HG03378 (cell line): ENCODE measurements around the gene KAZN.

Experiments used
- ATAC-seq: cut with Tn5 transposase; IDR thresholded peaks from one replicate; pipeline ENCODE4 v1.9.1; 2021; ENCODE audit warnings: mild to moderate bottlenecking, moderate library complexity; ENCODE audit not compliant: unreplicated experiment

The KAZN gene

GRCh38 chr1:14924455-14925331 is 326.2 kb downstream of the KAZN start:
- ATAC-seq = no peak

GRCh38 chr1:14925336-14926136 is 327.1 kb downstream of the KAZN start:
- ATAC-seq = no peak

GRCh38 chr1:14926229-14926628 is 327.7 kb downstream of the KAZN start:
- ATAC-seq = no peak

GRCh38 chr1:14926818-14927575 is 328.5 kb downstream of the KAZN start:
- no peak for ATAC-seq

- no peak for ATAC-seq
These were observed 329.9 kb downstream of the KAZN start for GRCh38 chr1:14928412-14928811.

GRCh38 chr1:14928886-14929546 is 330.5 kb downstream of the KAZN start:
- ATAC-seq = no peak

GRCh38 chr1:14929547-14930246 is 331.2 kb downstream of the KAZN start:
- ATAC-seq = no peak

GRCh38 chr1:14930247-14930965 is 331.9 kb downstream of the KAZN start:
- ATAC-seq = no peak

- ATAC-seq = no peak
These were observed 333.7 kb downstream of the KAZN start for GRCh38 chr1:14932034-14932638.

- no peak for ATAC-seq
These were observed 336.4 kb downstream of the KAZN start for GRCh38 chr1:14934867-14935266.

GRCh38 chr1:14936815-14937214 is 338.3 kb downstream of the KAZN start:
- no peak for ATAC-seq

- ATAC-seq = no peak
These were observed 338.9 kb downstream of the KAZN start for GRCh38 chr1:14937288-14937949.

- no peak for ATAC-seq
These were observed 341.2 kb downstream of the KAZN start for GRCh38 chr1:14939527-14940284.

- no peak for ATAC-seq
These were observed 341.9 kb downstream of the KAZN start for GRCh38 chr1:14940285-14940870.

GRCh38 chr1:14941864-14942263 is 343.4 kb downstream of the KAZN start:
- no peak for ATAC-seq

- no peak for ATAC-seq
These were observed 346.0 kb downstream of the KAZN start for GRCh38 chr1:14944471-14944985.
